Measurements from ENCODE around the gene POU2AF1.

DNA sequence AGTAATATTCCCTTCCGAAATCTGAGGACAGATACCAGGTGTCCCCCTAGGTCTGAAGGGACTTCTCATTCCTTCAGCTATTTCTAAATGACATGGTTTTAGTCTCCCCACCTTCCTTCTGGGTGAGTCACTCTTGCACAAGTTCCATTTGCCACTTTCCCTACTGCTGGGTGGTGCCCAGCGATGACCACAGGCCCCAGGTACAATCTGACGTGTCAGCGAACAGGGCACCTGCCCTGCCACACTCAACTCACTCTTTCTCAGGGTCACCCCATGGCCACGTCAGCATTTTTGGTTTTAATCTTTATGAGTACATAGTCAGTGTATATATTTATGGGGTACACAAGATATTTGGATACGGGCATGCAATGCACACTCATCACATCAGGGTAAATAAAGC lies 17.2 kb downstream of the POU2AF1 start:
- no peak for TF ChIP-seq EZH2 (optimal IDR thresholded peaks at IDR 0.05; ENCODE audit: low read depth, low read length)
- TF ChIP-seq, protein P1, sequence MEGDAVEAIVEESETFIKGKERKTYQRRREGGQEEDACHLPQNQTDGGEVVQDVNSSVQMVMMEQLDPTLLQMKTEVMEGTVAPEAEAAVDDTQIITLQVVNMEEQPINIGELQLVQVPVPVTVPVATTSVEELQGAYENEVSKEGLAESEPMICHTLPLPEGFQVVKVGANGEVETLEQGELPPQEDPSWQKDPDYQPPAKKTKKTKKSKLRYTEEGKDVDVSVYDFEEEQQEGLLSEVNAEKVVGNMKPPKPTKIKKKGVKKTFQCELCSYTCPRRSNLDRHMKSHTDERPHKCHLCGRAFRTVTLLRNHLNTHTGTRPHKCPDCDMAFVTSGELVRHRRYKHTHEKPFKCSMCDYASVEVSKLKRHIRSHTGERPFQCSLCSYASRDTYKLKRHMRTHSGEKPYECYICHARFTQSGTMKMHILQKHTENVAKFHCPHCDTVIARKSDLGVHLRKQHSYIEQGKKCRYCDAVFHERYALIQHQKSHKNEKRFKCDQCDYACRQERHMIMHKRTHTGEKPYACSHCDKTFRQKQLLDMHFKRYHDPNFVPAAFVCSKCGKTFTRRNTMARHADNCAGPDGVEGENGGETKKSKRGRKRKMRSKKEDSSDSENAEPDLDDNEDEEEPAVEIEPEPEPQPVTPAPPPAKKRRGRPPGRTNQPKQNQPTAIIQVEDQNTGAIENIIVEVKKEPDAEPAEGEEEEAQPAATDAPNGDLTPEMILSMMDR (IDR thresholded peaks at IDR 0.05; ENCODE audit: low read length) = no peak

Measured in MM.1S (cell line).